NCI-H526 treated with DMSO at 0.1 percent for 48 hours (cell line): Measurements from ENCODE around the gene ASCC1.
"Not testable (repeated sequence)": the region's sequence is repeated elsewhere in the genome, so short reads cannot be mapped to it uniquely, and the experiment has no call there.

Source experiments
- DNase-seq: peaks from one replicate; lab custom pipeline; 2025; lab: John Stamatoyannopoulos, UW

ASCC1 gene

DNA sequence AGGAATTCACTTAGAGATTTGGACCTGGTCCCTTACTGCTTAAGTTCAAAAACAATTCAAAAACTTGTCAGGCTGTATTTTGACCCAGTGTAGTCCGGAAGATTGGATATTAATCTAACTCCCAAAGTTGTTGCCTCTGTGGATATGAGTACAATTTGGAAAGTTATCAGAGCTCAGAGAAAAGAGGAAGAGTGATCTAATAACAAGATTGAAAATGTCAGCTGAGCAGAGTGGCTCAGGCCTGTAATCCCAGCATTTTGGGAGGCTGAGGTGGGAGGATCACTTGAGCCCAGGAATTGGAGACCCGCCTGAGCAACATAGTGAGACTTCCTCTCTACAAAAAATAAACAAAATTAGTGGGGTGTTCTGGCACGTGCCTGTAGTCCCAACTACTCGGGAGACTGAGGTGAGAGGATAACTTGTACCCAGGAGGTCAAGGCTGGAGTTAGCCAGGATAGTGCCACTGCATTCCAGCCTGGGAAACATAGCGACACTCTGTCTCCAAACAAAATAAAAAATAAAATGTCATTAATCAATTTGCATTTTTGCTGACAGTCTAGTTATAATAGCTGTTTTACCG is 3.2 kb upstream of the ASCC1 start:
- DNase-seq: no peak

DNA sequence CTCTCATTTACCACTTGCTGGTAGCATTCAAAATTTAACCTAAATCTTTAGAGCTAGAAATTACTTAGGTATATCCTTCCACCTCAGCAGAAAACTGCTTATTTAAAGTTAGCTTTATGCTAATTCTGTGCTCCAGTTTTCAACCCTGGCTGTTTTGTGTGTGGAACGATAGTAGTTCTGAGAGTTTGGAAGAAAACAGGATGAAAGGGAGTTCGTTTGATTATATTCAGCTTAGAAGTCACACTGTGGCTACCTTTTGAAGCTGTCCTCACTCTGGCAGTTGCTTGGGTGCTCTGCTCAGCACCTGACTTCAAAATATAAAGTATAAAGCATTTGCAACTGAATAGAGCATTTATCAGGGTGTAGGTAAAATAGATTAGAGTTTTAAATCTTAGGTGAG is 2.6 kb upstream of the ASCC1 start:
- no peak for DNase-seq

DNA sequence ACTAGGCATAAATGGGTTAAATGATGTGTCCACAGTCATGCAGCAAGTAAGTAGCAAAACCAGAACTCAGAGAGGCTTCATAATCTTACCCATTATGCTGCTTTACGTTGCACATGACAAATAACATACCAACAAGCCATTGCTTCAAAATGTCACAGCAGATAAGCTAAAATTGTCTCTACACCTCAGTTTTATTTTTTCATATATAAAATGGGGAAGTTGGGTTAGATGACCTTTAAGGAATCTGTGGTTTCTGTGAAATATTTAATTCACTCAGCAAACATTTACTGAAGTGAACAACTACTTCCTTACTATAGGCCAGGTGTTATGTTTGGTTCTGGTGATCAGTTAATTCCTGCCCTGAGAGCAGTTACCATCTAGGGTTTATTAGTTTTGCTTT is 2.2 kb upstream of the ASCC1 start:
- DNase-seq: no peak

DNA sequence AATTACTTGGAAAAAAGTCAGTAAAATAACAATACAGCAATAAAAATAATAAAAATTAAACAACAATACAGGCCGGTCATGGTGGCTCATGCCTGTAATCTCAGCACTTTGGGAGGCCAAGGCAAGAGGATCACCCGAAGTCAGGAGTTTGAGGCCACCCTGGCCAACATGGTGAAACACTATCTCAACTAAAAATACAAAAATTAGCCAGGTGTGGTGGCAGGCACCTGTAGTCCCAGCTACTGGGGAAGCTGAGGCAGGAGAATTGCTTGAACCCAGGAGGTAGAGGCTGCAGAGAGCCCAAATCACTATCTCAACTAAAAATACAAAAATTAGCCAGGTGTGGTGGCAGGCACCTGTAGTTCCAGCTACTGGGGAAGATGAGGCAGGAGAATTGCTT is 4.2 kb downstream of the ASCC1 start:
- not testable (repeated sequence) for DNase-seq

DNA sequence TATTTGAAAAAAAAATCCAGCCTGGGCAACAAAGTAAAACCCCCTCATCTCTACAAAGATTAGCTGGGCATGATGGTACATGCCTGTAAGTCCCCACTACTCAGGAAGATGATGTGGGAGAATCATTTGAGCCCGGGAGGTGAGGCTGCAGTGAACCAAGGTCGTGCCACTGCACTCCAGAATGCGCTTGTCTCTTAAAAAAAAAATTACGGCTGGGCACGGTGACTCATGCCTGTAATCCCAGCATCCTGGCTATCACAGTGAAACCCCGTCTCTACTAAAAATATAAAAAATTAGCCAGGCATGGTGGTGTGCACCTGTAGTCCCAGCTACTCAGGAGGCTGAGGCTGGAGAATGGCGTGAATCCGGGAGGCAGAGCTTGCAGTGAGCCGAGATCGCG is 4.7 kb downstream of the ASCC1 start:
- not testable (repeated sequence) for DNase-seq

DNA sequence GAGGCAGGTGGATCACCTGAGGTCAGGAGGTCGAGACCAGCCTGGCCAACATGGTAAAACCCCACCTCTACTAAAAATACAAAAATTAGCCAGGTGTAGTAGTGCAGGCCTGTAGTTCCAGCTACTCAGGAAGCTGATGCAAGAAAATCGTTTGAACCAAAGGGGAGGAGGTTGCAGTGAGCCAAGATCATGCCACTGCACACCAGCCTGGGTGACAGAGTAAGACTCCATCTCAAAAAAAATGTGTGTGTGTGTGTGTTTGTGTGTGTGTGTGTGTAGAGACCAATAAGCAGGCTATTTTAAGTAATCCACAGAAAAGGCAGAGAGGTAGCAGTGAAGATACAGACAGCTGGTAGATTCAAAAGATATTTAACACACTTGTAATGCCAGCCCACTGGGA is 7.5 kb downstream of the ASCC1 start:
- DNase-seq: not testable (repeated sequence)

DNA sequence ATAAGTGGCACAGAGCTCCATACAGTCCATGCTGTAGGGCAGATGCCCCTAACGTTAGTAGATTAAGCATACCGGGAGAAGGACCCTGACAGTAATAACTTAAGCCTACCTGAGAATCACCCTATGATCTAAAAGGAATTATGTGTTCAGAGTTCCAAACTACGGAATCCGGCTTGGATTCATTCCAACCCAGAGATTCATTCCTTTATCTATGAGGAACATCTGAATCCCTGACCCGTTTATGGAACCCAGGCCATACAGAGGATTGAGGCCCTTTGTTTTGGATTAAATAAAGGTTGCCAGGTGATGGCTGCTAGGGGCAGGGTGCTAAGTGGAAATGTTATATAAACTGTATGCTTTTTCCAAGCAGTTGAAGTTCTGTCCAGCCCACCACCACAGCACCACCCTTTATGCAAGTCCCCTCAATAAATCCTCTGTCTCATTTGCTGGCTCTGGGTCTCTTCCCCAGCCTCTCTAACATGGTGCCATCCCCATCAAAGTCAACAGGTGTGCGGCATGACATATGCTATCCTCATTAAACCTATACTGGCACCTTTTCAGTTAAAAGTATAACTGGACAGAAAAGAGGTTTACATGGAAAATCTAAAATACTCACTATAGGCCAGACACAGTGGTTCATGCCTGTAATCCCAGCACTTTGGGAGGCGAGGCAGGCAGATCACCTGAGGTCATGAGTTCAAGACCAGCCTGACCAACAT is 9.4 kb downstream of the ASCC1 start:
- no peak for DNase-seq

DNA sequence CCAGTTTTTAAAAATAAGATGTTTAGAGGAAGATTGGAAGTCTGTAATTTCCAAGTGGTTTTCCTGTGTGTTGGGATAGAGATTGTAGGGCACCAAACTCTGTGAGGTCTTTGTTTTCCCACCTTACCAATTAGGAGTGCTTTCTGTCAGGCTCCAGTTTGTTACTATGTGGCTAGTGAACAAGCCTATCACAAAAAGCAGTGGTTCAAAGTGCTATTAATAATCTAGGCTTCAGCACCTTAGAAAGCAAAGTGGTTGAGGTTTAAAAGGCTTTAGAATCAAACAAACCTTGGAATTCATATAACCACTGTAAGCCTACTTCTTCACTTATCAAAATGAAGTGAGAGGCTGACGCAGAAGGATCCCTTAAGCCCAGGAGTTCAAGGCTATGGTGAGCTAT is 11.4 kb downstream of the ASCC1 start:
- no peak for DNase-seq

DNA sequence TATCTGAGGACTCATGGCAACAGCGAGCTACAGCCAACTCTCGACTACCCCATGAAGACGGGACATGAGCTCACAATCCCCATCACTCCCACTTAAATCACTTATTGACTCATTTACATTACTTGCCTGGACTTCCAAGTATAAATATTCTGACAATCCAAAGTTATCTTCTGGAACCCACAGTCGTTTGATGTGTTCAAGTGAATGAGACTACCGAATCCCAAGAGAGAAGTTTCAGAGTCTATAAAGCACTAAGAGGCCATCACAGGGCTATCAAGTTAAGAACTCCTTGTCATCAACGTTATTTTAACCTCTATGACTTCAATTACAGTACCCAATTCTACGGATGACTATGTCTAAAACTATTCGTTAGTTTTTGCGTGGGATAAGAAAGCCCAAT is 11.8 kb downstream of the ASCC1 start:
- DNase-seq: no peak

DNA sequence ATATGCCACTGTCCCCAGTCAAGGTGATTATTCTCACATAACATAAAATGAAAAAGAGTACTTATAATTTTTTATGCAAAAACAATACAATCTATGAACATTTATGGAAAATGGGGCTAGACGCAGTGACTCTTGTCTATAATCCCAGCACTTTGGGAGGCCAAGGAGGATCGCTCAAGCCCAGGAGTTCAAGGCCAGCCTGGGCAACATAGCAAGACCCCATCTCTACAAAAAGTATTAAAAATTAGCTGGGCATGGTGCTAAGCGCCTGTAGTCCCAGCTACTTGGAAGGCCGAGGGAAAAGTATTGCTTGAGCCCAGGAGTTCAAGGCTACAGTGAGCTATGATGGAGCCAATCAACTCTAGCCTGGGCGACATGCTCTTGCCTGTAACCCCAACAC is 14.8 kb downstream of the ASCC1 start:
- DNase-seq: no peak

DNA sequence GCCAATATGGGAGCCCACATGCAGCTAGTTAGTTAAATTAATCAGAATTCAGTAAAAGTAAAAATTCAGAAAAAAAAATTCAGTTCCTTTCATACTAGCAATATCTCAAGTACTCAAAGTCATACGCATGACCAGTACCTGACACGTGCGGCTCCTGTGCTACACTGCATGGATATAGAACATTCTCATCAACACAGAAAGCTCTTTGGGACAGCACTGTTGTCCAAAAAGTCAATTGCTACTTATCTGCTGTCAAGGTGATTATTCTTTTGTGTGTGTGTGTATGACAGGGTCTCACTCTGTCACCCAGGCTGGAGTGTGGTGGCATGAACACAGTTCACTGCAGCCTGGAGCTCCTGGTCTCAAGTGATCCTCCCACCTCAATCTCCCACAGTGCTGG is 15.2 kb downstream of the ASCC1 start:
- no peak for DNase-seq

DNA sequence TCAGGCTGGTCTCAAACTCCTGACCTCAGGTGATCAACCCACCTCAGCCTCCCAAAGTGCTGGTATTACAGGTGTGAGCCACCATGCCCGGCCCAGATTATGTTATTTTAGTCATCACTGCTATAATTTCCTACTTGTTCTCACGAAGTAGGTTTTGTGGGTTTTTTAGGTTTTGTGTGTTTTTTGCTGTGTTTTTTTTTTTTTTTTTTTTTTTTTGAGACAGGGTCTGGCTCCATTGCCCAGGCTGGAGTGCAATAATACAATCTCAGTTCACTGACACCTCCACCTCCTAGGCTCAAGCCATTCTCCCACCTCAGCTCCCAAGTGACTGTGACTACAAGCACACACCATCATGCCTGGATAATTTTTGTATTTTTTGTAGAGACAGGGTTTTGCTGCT is 21.1 kb downstream of the ASCC1 start:
- no peak for DNase-seq

DNA sequence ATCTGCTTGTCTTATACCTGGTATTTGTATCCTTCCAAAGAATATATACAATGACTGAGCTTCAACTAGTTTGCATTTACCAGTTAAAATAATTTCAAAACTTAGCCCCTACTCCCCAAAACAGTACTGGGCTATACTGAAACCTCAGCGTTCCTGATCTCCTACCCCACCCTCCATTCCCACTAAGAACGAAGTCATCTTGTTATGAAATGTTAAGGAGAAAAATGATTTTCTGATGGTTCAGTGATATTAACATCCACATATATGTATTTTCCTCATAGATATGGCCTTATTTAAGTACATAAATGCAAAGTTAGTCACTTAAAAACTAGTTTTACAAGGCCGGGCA is 29.1 kb downstream of the ASCC1 start:
- DNase-seq: no peak

DNA sequence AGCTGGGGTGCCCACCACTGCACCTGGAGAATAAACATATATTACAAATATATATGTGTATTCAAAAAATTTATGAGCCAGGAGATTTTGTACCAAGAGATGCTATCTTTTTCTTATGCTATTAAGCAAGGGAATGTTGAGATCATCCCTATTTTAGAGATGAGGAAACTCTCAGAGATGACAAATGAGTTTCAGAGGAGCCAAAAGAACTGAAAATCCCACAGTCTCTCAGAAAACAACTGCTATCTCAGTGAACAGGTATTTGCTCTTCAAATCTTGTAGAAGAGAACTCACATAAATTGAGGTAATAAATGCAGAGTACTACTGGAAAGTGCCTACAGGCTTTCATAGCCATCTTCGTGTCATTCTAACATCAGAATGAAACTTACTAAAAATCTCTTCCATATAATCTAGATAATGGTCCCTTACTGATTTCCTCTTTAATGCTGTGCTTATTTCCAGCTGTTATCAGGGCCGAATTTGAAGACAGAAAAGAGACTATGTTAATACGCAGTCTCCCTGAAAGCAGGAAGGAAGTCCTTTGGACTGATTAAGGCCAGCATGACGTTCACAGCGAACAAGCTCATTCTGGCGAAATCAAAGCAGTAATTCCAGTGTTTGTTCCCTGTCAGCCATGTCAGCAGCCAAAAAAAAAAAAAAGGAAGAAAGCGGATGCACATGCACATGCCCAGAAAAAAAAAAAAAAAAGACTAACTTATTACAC is 29.7 kb downstream of the ASCC1 start:
- no peak for DNase-seq

DNA sequence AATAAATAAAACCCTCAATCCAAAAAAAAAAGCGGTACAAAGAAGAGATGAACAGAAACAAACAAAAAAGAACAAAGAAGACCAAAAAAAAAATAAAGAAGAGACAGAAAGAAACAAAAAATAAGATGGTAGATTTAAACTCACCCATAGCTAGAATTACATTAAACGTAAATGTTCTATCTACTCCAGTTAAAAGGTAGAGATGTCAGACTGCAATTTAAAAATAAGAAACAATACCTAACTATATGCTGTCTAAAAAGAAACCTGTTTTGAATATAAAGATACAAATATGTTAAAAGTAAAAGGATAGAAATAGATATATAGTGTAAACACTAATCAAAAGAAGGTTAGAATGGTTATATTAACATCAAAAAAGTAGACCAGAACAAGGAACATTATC is 31.9 kb downstream of the ASCC1 start:
- no peak for DNase-seq

DNA sequence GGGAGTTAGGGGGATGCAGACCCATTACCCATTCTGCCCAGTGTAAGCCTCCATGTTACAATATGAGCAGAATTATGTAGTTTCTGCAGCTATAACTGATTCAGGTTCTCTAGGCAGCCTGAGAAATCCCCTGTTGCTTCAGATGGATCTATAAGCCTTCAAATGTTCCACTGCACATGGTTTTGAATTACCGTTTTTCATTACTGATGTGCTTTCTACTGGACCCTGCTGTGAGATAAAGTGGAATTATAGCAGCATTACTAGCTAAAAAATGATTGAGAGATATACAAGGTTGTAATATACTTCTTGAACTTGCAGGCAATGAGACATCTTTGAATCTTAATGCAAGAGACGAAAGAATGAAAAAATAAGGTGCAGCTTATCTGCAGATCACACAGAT is 38.6 kb downstream of the ASCC1 start:
- DNase-seq: no peak

DNA sequence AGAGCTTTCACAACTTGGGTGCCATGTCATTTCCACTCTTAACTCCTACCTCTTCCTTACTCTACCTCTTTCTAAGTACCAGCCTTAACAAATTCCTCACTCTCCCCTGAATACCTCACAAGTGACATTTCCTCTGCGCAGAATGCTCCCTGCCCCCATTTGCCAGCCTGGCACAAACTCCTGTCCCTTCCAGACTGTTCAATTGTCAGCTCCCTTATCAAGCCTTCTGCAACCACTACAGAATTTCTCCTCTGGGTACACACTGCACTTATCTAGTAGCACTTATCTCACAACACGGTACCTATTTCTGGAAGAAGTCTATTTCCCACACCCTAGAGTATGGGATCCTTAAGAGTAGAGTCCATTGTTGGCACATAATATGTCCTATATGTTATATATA is 39.4 kb downstream of the ASCC1 start:
- no peak for DNase-seq

DNA sequence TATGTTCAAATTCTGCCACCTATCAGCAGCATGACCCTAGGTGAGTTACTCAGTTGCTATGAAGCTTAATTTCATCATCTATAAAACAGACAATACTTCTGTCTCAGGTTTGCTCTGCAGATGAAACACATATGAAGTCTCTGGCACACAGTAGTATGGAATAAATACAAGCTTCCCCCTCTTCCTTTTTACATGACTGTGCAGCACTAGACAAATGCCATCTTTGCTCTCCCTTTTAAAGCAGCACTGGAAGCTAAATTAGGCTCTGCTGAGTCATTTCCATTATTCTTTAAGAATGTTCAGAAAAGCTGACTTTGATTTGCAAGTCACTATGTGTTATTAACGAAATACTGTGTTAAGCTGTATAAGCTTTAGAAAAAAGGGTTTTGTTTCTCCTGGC is 40.9 kb downstream of the ASCC1 start:
- DNase-seq: no peak

DNA sequence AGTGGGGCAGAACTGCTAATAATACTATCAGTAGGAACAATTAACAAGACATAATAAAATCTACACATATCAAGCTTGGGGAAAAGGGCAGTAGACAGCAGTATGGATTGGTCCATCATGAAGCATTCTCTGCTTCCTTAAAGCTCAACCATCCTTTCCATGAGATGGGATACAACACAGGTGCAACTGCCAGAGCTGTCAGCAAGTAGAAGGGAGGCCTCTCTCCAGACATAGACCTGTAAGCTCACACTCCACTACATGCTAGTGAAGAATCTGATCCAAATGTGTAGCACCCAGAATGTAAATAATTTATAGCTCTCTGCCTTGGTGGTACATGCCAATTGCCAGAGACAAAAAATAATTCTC is 41.8 kb downstream of the ASCC1 start:
- no peak for DNase-seq

DNA sequence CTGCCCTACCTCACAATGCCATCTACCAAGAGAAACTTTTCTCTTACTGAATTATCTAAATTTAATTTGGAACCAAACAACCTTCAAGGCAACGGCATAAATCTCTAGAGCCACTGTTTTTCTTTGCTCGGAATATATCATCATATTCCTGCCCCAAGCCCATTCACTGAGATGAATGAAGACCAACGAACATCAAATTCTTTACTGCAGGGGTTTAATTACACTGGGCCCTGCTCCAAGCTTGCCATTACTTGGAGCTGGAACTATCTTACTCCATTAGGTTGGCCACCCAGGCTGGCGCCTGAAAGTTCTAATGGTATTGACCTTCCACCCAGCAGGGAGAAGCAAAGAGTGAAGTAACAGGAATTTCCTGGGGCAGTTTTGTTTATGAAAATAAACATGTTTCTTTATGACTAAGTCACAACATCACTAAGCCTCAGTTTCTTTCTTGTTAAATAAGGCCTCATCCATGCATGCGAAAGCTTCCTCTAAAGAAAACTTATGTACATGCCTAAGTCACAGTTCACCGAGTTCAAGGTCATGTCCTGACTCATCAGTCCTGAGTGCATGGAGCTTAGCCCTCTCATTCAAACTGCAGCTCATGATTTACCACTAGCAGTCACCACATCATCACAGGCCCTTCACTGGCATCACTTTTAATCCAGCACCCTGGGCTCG is 42.3 kb downstream of the ASCC1 start:
- DNase-seq: no peak

DNA sequence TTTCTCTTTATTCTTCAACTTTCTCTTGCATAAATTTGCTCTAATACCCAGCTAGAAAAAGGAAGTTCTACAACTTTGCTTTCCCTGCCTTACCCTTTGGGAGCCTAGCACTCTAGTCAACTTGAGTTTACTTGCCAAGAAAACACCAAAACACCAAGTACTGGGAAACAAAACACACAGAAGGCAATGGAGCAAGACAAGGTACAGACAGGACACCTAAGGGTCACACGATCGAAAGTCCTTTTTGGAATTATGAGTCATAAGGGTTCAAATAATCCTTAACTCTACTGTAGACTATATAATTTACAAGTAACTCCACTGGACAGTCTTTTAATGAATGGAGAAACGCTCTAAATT is 42.8 kb downstream of the ASCC1 start:
- no peak for DNase-seq

DNA sequence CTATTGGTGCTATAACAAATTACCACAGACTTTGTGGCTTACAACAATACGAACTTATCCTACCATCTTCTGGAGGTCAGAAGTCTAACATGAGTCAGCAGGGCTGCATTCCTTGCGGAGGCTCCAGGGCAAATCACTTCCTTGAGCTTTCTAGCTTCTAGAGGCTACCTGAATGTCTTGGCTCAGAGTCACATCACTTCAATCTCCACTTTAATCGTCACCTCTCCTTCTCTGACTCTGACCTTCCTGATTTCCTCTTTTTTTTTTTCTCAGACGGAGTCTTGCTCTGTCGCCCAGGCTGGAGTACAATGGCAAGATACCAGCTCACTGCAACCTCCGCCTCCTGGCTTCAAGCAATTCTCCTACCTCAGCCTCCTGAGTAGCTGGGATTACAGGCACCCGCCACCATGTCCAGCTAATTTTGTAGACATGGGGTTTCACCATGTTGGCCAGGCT is 44.9 kb downstream of the ASCC1 start:
- no peak for DNase-seq

DNA sequence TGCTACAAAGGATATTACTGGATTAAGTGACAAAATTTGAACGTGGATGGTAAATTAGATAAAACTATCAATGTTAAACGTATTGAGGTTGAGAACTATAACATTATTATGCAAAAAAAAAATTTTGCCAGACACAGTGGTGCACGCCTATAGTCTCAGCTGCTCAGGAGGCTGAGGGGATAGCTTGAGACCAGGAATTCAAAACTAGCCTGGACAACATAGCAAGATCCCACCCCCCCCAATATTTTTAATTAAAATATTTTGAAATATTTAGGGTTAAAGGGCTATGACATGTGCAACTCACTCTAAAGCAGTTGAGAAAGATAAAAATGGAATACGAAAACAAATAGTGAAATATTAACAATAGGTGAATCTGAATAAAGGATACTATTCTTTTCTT is 45.3 kb downstream of the ASCC1 start:
- no peak for DNase-seq
